Measurements from ENCODE around the gene DGKA. TPM values are rescaled to one million over a fixed set of nuclear protein-coding genes. Genes with fewer than 3 reads are reported as not detected.

Gene DGKA
- total and polyA plus RNA-seq, 7 experiments from 2014 or later = 259 to 1,507 (median 895) TPM

- no peak for ATAC-seq
- intact Hi-C loops (cut with micrococcal nuclease) = loop anchor here in 1 of 2 donors (5.0 kb wide), 1 partner anchor 1589 kb away; the partner anchor contains the start of genes DDIT3 and MBD6
- Mint-ChIP-seq H3K4me1 (peaks cover 47 to 67% (median 58%) of the 10 kb centered on the region in 7 donors), H3K27ac (peak overlapping the region; percentile 96 to 100 (median 97)), H3K27me3 (no peaks in the 10 kb centered on the region), H3K4me3 (peak overlapping the region; percentile 96 to 100 (median 98)), H3K36me3 (peaks cover 15 to 62% (median 50%) of the 10 kb centered on the region in 5 donors), H3K9me3 (peaks cover 0 to 10% (median 0%) of the 10 kb centered on the region in 11 donors)
- peak overlapping the region; percentile 90 for H3K27ac ChIP-seq (ENCODE audit: low read depth, low read length)
- peak overlapping the region; percentile 82 for H3K4me3 ChIP-seq (ENCODE audit: low read length)
- ChIA-PET CTCF (interaction anchor here (0.8 to 4.6 kb wide), 6 partner anchors 9 to 196 kb away, joined by 3 to 22 read pairs (median 4); partner anchors contain the start of genes DNAJC14, ORMDL2 and SARNP), POLR2A (interaction anchor here (0.6 to 27.1 kb wide), 17 partner anchors 1 to 427 kb away, joined by 3 to 728 read pairs (median 4); partner anchors contain the start of genes DGKA, DNAJC14, ORMDL2 and PYM1)
- peaks cover 43 to 56% of the 10 kb centered on the region in 2 donors for H3K4me1 ChIP-seq (ENCODE audit: control insufficient read depth in 2 of 2, insufficient read depth in 2 of 2, low read length in 2 of 2)
- H3K36me3 ChIP-seq (ENCODE audit: control insufficient read depth in 2 of 3, insufficient read depth in 3 of 3, low read length in 3 of 3) = peaks cover 4 to 36% (median 11%) of the 10 kb centered on the region in 3 experiments
- DNase-seq = no peak
- H3K27me3 ChIP-seq (ENCODE audit: control insufficient read depth in 2 of 2, insufficient read depth in 2 of 2, low read length in 2 of 2) = no peaks in the 10 kb centered on the region
- H3K9me3 ChIP-seq (ENCODE audit: control insufficient read depth in 2 of 3, low read length in 3 of 3) = no peaks in the 10 kb centered on the region
These were observed 2.3 kb downstream of the DGKA start for GRCh38 chr12:55933169-55933798.

GRCh38 chr12:55933799-55934742 is 3.1 kb downstream of the DGKA start:
- ATAC-seq (no peak), DNase-seq (no peak)
- peaks cover 0 to 10% (median 0%) of the 10 kb centered on the region in 11 donors for H3K9me3 Mint-ChIP-seq
- intact Hi-C loops (cut with micrococcal nuclease) = loop anchor here in 1 of 2 donors (5.0 kb wide), 1 partner anchor 1588 kb away; the partner anchor contains the start of genes DDIT3 and MBD6
- ChIA-PET CTCF (interaction anchor here (0.8 to 4.6 kb wide), 8 partner anchors 8 to 197 kb away, joined by 3 to 32 read pairs (median 4); partner anchors contain the start of genes DNAJC14, ORMDL2, PYM1 and SARNP), POLR2A (interaction anchor here (0.6 to 27.1 kb wide), 17 partner anchors 2 to 426 kb away, joined by 3 to 728 read pairs (median 4); partner anchors contain the start of genes DGKA, DNAJC14, ORMDL2 and PYM1)
- H3K27ac Mint-ChIP-seq = peak overlapping the region; percentile 91 to 100 (median 97)
- H3K4me1 Mint-ChIP-seq = peaks cover 55 to 74% (median 64%) of the 10 kb centered on the region in 7 donors
- H3K36me3 Mint-ChIP-seq = peaks cover 15 to 68% (median 58%) of the 10 kb centered on the region in 5 donors
- Histone ChIP-seq H3K27me3 (ENCODE audit: control insufficient read depth in 2 of 2, insufficient read depth in 2 of 2, low read length in 2 of 2) (no peaks in the 10 kb centered on the region), H3K36me3 (ENCODE audit: control insufficient read depth in 2 of 3, insufficient read depth in 3 of 3, low read length in 3 of 3) (peaks cover 6 to 44% (median 11%) of the 10 kb centered on the region in 3 experiments), H3K27ac (ENCODE audit: low read depth, low read length) (peak overlapping the region; percentile 90), H3K9me3 (ENCODE audit: control insufficient read depth in 2 of 3, low read length in 3 of 3) (no peaks in the 10 kb centered on the region), H3K4me1 (ENCODE audit: control insufficient read depth in 2 of 2, insufficient read depth in 2 of 2, low read length in 2 of 2) (peaks cover 50 to 51% of the 10 kb centered on the region in 2 donors), H3K4me3 (ENCODE audit: low read length) (peak overlapping the region; percentile 82)
- peak overlapping the region; percentile 96 to 100 (median 98) for H3K4me3 Mint-ChIP-seq
- H3K27me3 Mint-ChIP-seq = no peaks in the 10 kb centered on the region

GRCh38 chr12:55934773-55935172 is 3.8 kb downstream of the DGKA start:
- Histone ChIP-seq H3K4me3 (ENCODE audit: low read length) (peak overlapping the region; percentile 82), H3K27ac (ENCODE audit: low read depth, low read length) (peak overlapping the region; percentile 90), H3K27me3 (ENCODE audit: control insufficient read depth in 2 of 2, insufficient read depth in 2 of 2, low read length in 2 of 2) (no peaks in the 10 kb centered on the region), H3K36me3 (ENCODE audit: control insufficient read depth in 2 of 3, insufficient read depth in 3 of 3, low read length in 3 of 3) (peaks cover 6 to 51% (median 17%) of the 10 kb centered on the region in 3 experiments), H3K4me1 (ENCODE audit: control insufficient read depth in 2 of 2, insufficient read depth in 2 of 2, low read length in 2 of 2) (peaks cover 45 to 58% of the 10 kb centered on the region in 2 donors), H3K9me3 (ENCODE audit: control insufficient read depth in 2 of 3, low read length in 3 of 3) (no peaks in the 10 kb centered on the region)
- Mint-ChIP-seq H3K36me3 (peaks cover 15 to 70% (median 62%) of the 10 kb centered on the region in 5 donors), H3K9me3 (peaks cover 0 to 10% (median 0%) of the 10 kb centered on the region in 11 donors), H3K4me1 (peaks cover 60 to 74% (median 67%) of the 10 kb centered on the region in 7 donors), H3K4me3 (peak overlapping the region; percentile 96 to 100 (median 98)), H3K27ac (peak overlapping the region; percentile 86 to 100 (median 97)), H3K27me3 (no peaks in the 10 kb centered on the region)
- ATAC-seq = no peak
- POLR2A ChIA-PET = interaction anchor here (0.5 to 27.1 kb wide), 13 partner anchors 2 to 205 kb away, joined by 3 to 728 read pairs (median 6); partner anchors contain the start of genes DGKA, DNAJC14, ORMDL2 and PYM1
- DNase-seq = no peak
- CTCF ChIA-PET = interaction anchor here (0.6 to 4.6 kb wide), 8 partner anchors 8 to 196 kb away, joined by 3 to 32 read pairs (median 6); partner anchors contain the start of genes DNAJC14, ORMDL2, PYM1 and SARNP
- intact Hi-C loops (cut with micrococcal nuclease) = loop anchor here in 1 of 2 donors (5.0 kb wide), 1 partner anchor 1588 kb away; the partner anchor contains the start of genes DDIT3 and MBD6

GRCh38 chr12:55935738-55936151 is 4.8 kb downstream of the DGKA start:
- Histone ChIP-seq H3K36me3 (ENCODE audit: control insufficient read depth in 2 of 3, insufficient read depth in 3 of 3, low read length in 3 of 3) (peaks cover 11 to 61% (median 26%) of the 10 kb centered on the region in 3 experiments), H3K27me3 (ENCODE audit: control insufficient read depth in 2 of 2, insufficient read depth in 2 of 2, low read length in 2 of 2) (no peaks in the 10 kb centered on the region), H3K9me3 (ENCODE audit: control insufficient read depth in 2 of 3, low read length in 3 of 3) (no peaks in the 10 kb centered on the region), H3K4me3 (ENCODE audit: low read length) (peak overlapping the region; percentile 82), H3K27ac (ENCODE audit: low read depth, low read length) (peak overlapping the region; percentile 90), H3K4me1 (ENCODE audit: control insufficient read depth in 2 of 2, insufficient read depth in 2 of 2, low read length in 2 of 2) (peaks cover 42 to 67% of the 10 kb centered on the region in 2 donors)
- Mint-ChIP-seq H3K27ac (peak overlapping the region; percentile 86 to 100 (median 97)), H3K4me3 (peak overlapping the region; percentile 96 to 100 (median 98)), H3K36me3 (peaks cover 15 to 80% (median 71%) of the 10 kb centered on the region in 5 donors), H3K4me1 (peaks cover 63 to 78% (median 74%) of the 10 kb centered on the region in 7 donors), H3K9me3 (peaks cover 0 to 8% (median 0%) of the 10 kb centered on the region in 11 donors), H3K27me3 (no peaks in the 10 kb centered on the region)
- ChIA-PET CTCF (interaction anchor here (0.7 to 4.6 kb wide), 6 partner anchors 9 to 197 kb away, joined by 3 to 32 read pairs (median 10); partner anchors contain the start of genes DNAJC14 and PYM1), POLR2A (interaction anchor here (0.9 to 27.1 kb wide), 14 partner anchors 3 to 206 kb away, joined by 3 to 728 read pairs (median 4); partner anchors contain the start of genes DGKA, DNAJC14, ORMDL2 and PYM1)
- DNase-seq (peak in 5 of 9 donors; percentile 18 to 57 (median 33)), ATAC-seq (no peak)
- intact Hi-C loops (cut with micrococcal nuclease) = no loop called here

GRCh38 chr12:55937981-55938380 is 7.0 kb downstream of the DGKA start:
- no peaks in the 10 kb centered on the region for H3K9me3 ChIP-seq (ENCODE audit: control insufficient read depth in 2 of 3, low read length in 3 of 3)
- ATAC-seq (no peak), DNase-seq (no peak)
- H3K27me3 Mint-ChIP-seq = no peaks in the 10 kb centered on the region
- ChIA-PET POLR2A (interaction anchor here (0.6 to 27.1 kb wide), 11 partner anchors 6 to 754 kb away, joined by 3 to 728 read pairs (median 20); partner anchors contain the start of genes DGKA, DNAJC14, ORMDL2 and PA2G4), CTCF (interaction anchor here (0.9 to 5.0 kb wide), 5 partner anchors 11 to 199 kb away, joined by 4 to 51 read pairs (median 12); partner anchors contain the start of genes ORMDL2, PYM1 and SARNP)
- peaks cover 70 to 97% (median 94%) of the 10 kb centered on the region in 7 donors for H3K4me1 Mint-ChIP-seq
- no peaks in the 10 kb centered on the region for H3K27me3 ChIP-seq (ENCODE audit: control insufficient read depth in 2 of 2, insufficient read depth in 2 of 2, low read length in 2 of 2)
- no peak overlapping the region for H3K4me3 ChIP-seq (ENCODE audit: low read length)
- H3K36me3 Mint-ChIP-seq = peaks cover 16 to 83% (median 75%) of the 10 kb centered on the region in 5 donors
- peak overlapping the region; percentile 90 for H3K27ac ChIP-seq (ENCODE audit: low read depth, low read length)
- peaks cover 0 to 2% (median 0%) of the 10 kb centered on the region in 11 donors for H3K9me3 Mint-ChIP-seq
- peak overlapping the region in 8 of 10 donors; percentile 17 to 100 (median 80) for H3K4me3 Mint-ChIP-seq
- peak overlapping the region; percentile 84 to 100 (median 97) for H3K27ac Mint-ChIP-seq
- intact Hi-C loops (cut with micrococcal nuclease) = no loop called here
- peaks cover 38 to 79% of the 10 kb centered on the region in 2 donors for H3K4me1 ChIP-seq (ENCODE audit: control insufficient read depth in 2 of 2, insufficient read depth in 2 of 2, low read length in 2 of 2)
- H3K36me3 ChIP-seq (ENCODE audit: control insufficient read depth in 2 of 3, insufficient read depth in 3 of 3, low read length in 3 of 3) = peaks cover 29 to 71% (median 46%) of the 10 kb centered on the region in 3 experiments
